H9 (cell line): ENCODE results near the gene MED25. TPM values are rescaled to one million over a fixed set of nuclear protein-coding genes. Genes with fewer than 3 reads are reported as not detected.

ENCODE experiments used
- DNase-seq: peaks from one replicate; pipeline ENCODE4 v3.0.0-alpha.2; 2017
- H2AFZ ChIP-seq: one replicate; pipeline ENCODE4 v1.6.1; 2013; ENCODE audit warnings: mild to moderate bottlenecking, low read length, control low read depth, moderate library complexity
- H2AK5ac ChIP-seq: 2 replicates; pipeline ENCODE4 v1.6.1; 2013; ENCODE audit warnings: low read length, control low read depth, mixed read lengths; ENCODE audit not compliant: insufficient read length
- H2BK120ac ChIP-seq: one replicate; pipeline ENCODE4 v1.6.1; 2013; ENCODE audit warnings: low read depth, mild to moderate bottlenecking, low read length, control low read depth, inconsistent platforms; ENCODE audit not compliant: poor library complexity, severe bottlenecking
- H2BK12ac ChIP-seq: 2 replicates; pipeline ENCODE4 v1.6.1; 2013; ENCODE audit warnings: low read length, control low read depth, mixed read lengths, low read depth; ENCODE audit not compliant: insufficient read length
- H2BK15ac ChIP-seq: 2 replicates; pipeline ENCODE4 v1.6.1; 2013; ENCODE audit warnings: low read depth, low read length, control low read depth
- H2BK20ac ChIP-seq: one replicate; pipeline ENCODE4 v1.6.1; 2013; ENCODE audit warnings: low read depth, mild to moderate bottlenecking, low read length, control low read depth, inconsistent platforms; ENCODE audit not compliant: poor library complexity, severe bottlenecking
- H2BK5ac ChIP-seq: 2 replicates; pipeline ENCODE4 v1.6.1; 2013; ENCODE audit warnings: low read length, control low read depth, mixed read lengths; ENCODE audit not compliant: insufficient read length
- H3K14ac ChIP-seq: 2 replicates; pipeline ENCODE4 v1.6.1; 2013; ENCODE audit warnings: low read length, control low read depth; ENCODE audit not compliant: insufficient read depth
- H3K18ac ChIP-seq: 2 replicates; pipeline ENCODE4 v1.6.1; 2013; ENCODE audit warnings: low read depth, mild to moderate bottlenecking, mixed read lengths, low read length, control low read depth; ENCODE audit not compliant: insufficient read length
- H3K23ac ChIP-seq: 2 replicates; pipeline ENCODE4 v1.6.1; 2013; ENCODE audit warnings: low read length, control low read depth, mixed read lengths, low read depth; ENCODE audit not compliant: insufficient read length
- H3K23me2 ChIP-seq: 2 replicates; pipeline ENCODE4 v1.6.1; 2013; ENCODE audit warnings: low read depth, mild to moderate bottlenecking, mixed read lengths, low read length, control low read depth; ENCODE audit not compliant: insufficient read length, poor library complexity, severe bottlenecking
- H3K27ac ChIP-seq: 2 replicates; pipeline ENCODE4 v1.5.1; 2013; ENCODE audit warnings: low read length, control low read depth, mixed read lengths, low read depth; ENCODE audit not compliant: insufficient read length
- H3K27me3 ChIP-seq: 2 replicates; pipeline ENCODE4 v1.6.1; 2013; ENCODE audit warnings: low read length, control low read depth, inconsistent platforms; ENCODE audit not compliant: insufficient read depth
- H3K4ac ChIP-seq: 2 replicates; pipeline ENCODE4 v1.6.1; 2013; ENCODE audit warnings: low read depth, mild to moderate bottlenecking, control low read depth, inconsistent platforms, low read length, moderate library complexity
- H3K4me1 ChIP-seq: 2 replicates; pipeline ENCODE4 v1.6.1; 2013; ENCODE audit warnings: low read length, control low read depth, inconsistent platforms; ENCODE audit not compliant: insufficient read depth
- H3K4me2 ChIP-seq: 2 replicates; pipeline ENCODE4 v1.6.1; 2013; ENCODE audit warnings: low read length, control low read depth, mixed read lengths; ENCODE audit not compliant: insufficient read length, insufficient read depth
- H3K56ac ChIP-seq: 2 replicates; pipeline ENCODE4 v1.6.1; 2013; ENCODE audit warnings: low read depth, mild to moderate bottlenecking, mixed read lengths, low read length, control low read depth; ENCODE audit not compliant: insufficient read length
- H3K79me1 ChIP-seq: 2 replicates; pipeline ENCODE4 v1.6.1; 2013; ENCODE audit warnings: low read depth, mild to moderate bottlenecking, moderate library complexity, low read length, control low read depth, inconsistent platforms; ENCODE audit not compliant: insufficient read depth, poor library complexity, severe bottlenecking
- H3K79me2 ChIP-seq: 2 replicates; pipeline ENCODE4 v1.6.1; 2013; ENCODE audit warnings: low read length, control low read depth, inconsistent platforms; ENCODE audit not compliant: insufficient read depth
- H3K9ac ChIP-seq: 2 replicates; pipeline ENCODE4 v1.6.1; 2013; ENCODE audit warnings: low read length, control low read depth, mixed read lengths; ENCODE audit not compliant: insufficient read length; ENCODE audit errors: extremely low read depth
- H3K9me3 ChIP-seq: one replicate; pipeline ENCODE4 v1.6.1; 2013; ENCODE audit warnings: low read depth, low read length, inconsistent platforms; ENCODE audit not compliant: control insufficient read depth
- H3T11ph ChIP-seq: one replicate; pipeline ENCODE4 v1.6.1; 2013; ENCODE audit warnings: mild to moderate bottlenecking, low read length, control low read depth, inconsistent platforms
- H4K20me1 ChIP-seq: one replicate; pipeline ENCODE4 v1.6.1; 2013; ENCODE audit not compliant: control insufficient read depth, insufficient read length, insufficient read depth
- H4K5ac ChIP-seq: 2 replicates; pipeline ENCODE4 v1.6.1; 2013; ENCODE audit warnings: low read depth, mild to moderate bottlenecking, mixed read lengths, low read length, control low read depth; ENCODE audit not compliant: insufficient read length
- H4K8ac ChIP-seq: replicated peaks from 2 replicates; pipeline ENCODE4 v1.6.1; 2013; ENCODE audit warnings: low read length, control low read depth, mixed read lengths, low read depth; ENCODE audit not compliant: insufficient read length
- H4K91ac ChIP-seq: 2 replicates; pipeline ENCODE4 v1.6.1; 2013; ENCODE audit warnings: low read depth, mild to moderate bottlenecking, moderate library complexity, mixed read lengths, low read length, control low read depth; ENCODE audit not compliant: insufficient read length
- H3K27ac Mint-ChIP-seq, 3 experiments: 2 replicates in 2 of 3; 3 replicates in 1 of 3; pipeline ENCODE4 v1.8.0; 2020 to 2021; ENCODE audit warnings: mixed read lengths in 3 of 3, mild to moderate bottlenecking in 1 of 3, moderate library complexity in 1 of 3
- H3K27me3 Mint-ChIP-seq: 2 replicates; pipeline ENCODE4 v1.8.0; 2021; ENCODE audit warnings: low read depth, mild to moderate bottlenecking, moderate library complexity, mixed read lengths
- H3K36me3 Mint-ChIP-seq, 3 experiments: 2 replicates in 2 of 3; 3 replicates in 1 of 3; pipeline ENCODE4 v1.8.0; 2020 to 2021; ENCODE audit warnings: low read depth in 3 of 3, mixed read lengths in 3 of 3; ENCODE audit not compliant: insufficient read depth in 1 of 3
- H3K4me1 Mint-ChIP-seq, 2 experiments: 2 replicates each; pipeline ENCODE4 v1.8.0; 2020; ENCODE audit warnings: mixed read lengths in 2 of 2
- H3K4me3 Mint-ChIP-seq, 2 experiments: 2 replicates in 1 of 2; 3 replicates in 1 of 2; pipeline ENCODE4 v1.8.0; 2020 to 2021; ENCODE audit warnings: mild to moderate bottlenecking in 2 of 2, mixed read lengths in 2 of 2, moderate library complexity in 1 of 2
- H3K9me3 Mint-ChIP-seq, 2 experiments: 2 replicates in 1 of 2; 3 replicates in 1 of 2; pipeline ENCODE4 v1.8.0; 2020; ENCODE audit warnings: mild to moderate bottlenecking in 2 of 2, mixed read lengths in 2 of 2, moderate library complexity in 1 of 2
- CTCF ChIP-seq: fragments of 200-600 bp; sonication (generic); conservative IDR thresholded peaks from 3 replicates; pipeline ENCODE4 v1.8.0; 2021; ENCODE audit warnings: antibody characterized with exemption, mild to moderate bottlenecking
- WGBS: extraction: QIAGEN DNeasy Blood & Tissue Kit; methylation state at CpG from one replicate; pipeline ENCODE4 v1.1.7; 2013; ENCODE audit warnings: missing lambda C conversion rate, low lambda C conversion rate, mixed read lengths; ENCODE audit not compliant: insufficient read length; ENCODE audit errors: extremely low coverage; 5-methylcytosine and 5-hydroxymethylcytosine counted together
- total RNA-seq: library from RNA; stranded (reverse); gene quantifications from 2 replicates; pipeline ENCODE4 v1.2.1, GENCODE V29; 2021

Gene MED25
- total RNA-seq, 1 experiment from 2014 or later, result 77.5 TPM

- no peak overlapping the region for H2BK20ac ChIP-seq
- no peak overlapping the region for H4K5ac ChIP-seq
- peaks cover 5% of the 10 kb centered on the region; the same call in 1 of the 2 replicates for H3K79me2 ChIP-seq
- no peak overlapping the region for H3T11ph ChIP-seq
- no peak overlapping the region for H4K8ac ChIP-seq
- no peak overlapping the region for H3K23ac ChIP-seq
- no peak overlapping the region for H2AFZ ChIP-seq
- H3K27me3 ChIP-seq, result no peaks in the 10 kb centered on the region
- no peak overlapping the region for H4K91ac ChIP-seq
- no peaks in the 10 kb centered on the region for H3K9me3 Mint-ChIP-seq
- no peak overlapping the region for H3K9ac ChIP-seq
- no peak for TF ChIP-seq CTCF
- H2AK5ac ChIP-seq, result no peak overlapping the region
- peaks cover 10 to 16% of the 10 kb centered on the region in 2 experiments for H3K4me1 Mint-ChIP-seq
- peaks cover 10 to 32% (median 21%) of the 10 kb centered on the region in 3 experiments for H3K36me3 Mint-ChIP-seq
- no peak overlapping the region for H2BK12ac ChIP-seq
- no peak overlapping the region for H3K18ac ChIP-seq
- H3K4me1 ChIP-seq, result peaks cover 3% of the 10 kb centered on the region; the same call in 1 of the 2 replicates
- H4K20me1 ChIP-seq, result no peaks in the 10 kb centered on the region
- H3K4me3 Mint-ChIP-seq, result peak overlapping the region in 1 of 2 experiments; percentile 94; a peak in 2 of 5 replicates
- no peak overlapping the region for H3K4ac ChIP-seq
- WGBS, result no CpG with 5 or more reads among the region's 10 CpGs
- H3K27ac ChIP-seq, result no peak overlapping the region
- no peaks in the 10 kb centered on the region for H3K27me3 Mint-ChIP-seq
- H3K56ac ChIP-seq, result no peak overlapping the region
- no peak overlapping the region for H3K4me2 ChIP-seq
- no peak for DNase-seq
- peaks cover 5% of the 10 kb centered on the region for H3K23me2 ChIP-seq
- peaks cover 11% of the 10 kb centered on the region for H3K79me1 ChIP-seq
- H2BK120ac ChIP-seq, result no peak overlapping the region
- H2BK15ac ChIP-seq, result no peak overlapping the region
- H3K9me3 ChIP-seq, result no peaks in the 10 kb centered on the region
- no peak overlapping the region for H2BK5ac ChIP-seq
- no peak overlapping the region for H3K14ac ChIP-seq
- peak overlapping the region in 1 of 3 experiments; percentile 80; a peak in 1 of 7 replicates for H3K27ac Mint-ChIP-seq
Observed at GRCh38 chr19:49820125-49820524, 2.0 kb downstream of the MED25 start.
